MM.1S (cell line): ENCODE measurements around the gene DEXI.

Experiments
- DNase-seq: peaks from one replicate; pipeline ENCODE4 v3.0.0-alpha.2; 2015
- H2AFZ ChIP-seq: fragments of 300-600 bp; sonication (generic); 2 replicates; pipeline ENCODE4 v1.6.0; 2016; ENCODE audit warnings: antibody characterized with exemption, low read length
- H3F3A ChIP-seq: fragments of 300-600 bp; sonication (generic); 2 replicates; pipeline ENCODE4 v1.6.1; 2016; ENCODE audit warnings: mild to moderate bottlenecking, antibody characterized with exemption, low read length, moderate library complexity, mixed read lengths; ENCODE audit not compliant: insufficient read depth
- H3K27ac ChIP-seq: fragments of 300-600 bp; sonication (generic); 2 replicates; pipeline ENCODE4 v1.5.1; 2016; ENCODE audit warnings: mild to moderate bottlenecking, low read length
- H3K27me3 ChIP-seq: fragments of 300-600 bp; sonication (generic); replicated peaks from 2 replicates; pipeline ENCODE4 v1.6.0; 2016; ENCODE audit warnings: low read length; ENCODE audit not compliant: insufficient read depth
- H3K36me3 ChIP-seq: fragments of 300-600 bp; sonication (generic); replicated peaks from 2 replicates; pipeline ENCODE4 v1.6.1; 2016; ENCODE audit warnings: mild to moderate bottlenecking, low read length, mixed read lengths; ENCODE audit not compliant: insufficient read depth
- H3K4me1 ChIP-seq: fragments of 300-600 bp; sonication (generic); 2 replicates; pipeline ENCODE4 v1.6.1; 2016; ENCODE audit warnings: low read length, mixed read lengths
- H3K4me2 ChIP-seq: fragments of 300-600 bp; sonication (generic); 2 replicates; pipeline ENCODE4 v1.6.0; 2016; ENCODE audit warnings: low read depth, low read length
- H3K4me3 ChIP-seq: fragments of 300-600 bp; sonication (generic); 2 replicates; pipeline ENCODE4 v1.5.1; 2016; ENCODE audit warnings: low read length, mixed read lengths
- H3K79me2 ChIP-seq: fragments of 300-600 bp; sonication (generic); 2 replicates; pipeline ENCODE4 v1.6.1; 2016; ENCODE audit warnings: mixed run types, low read length, mixed read lengths
- H3K9ac ChIP-seq: fragments of 300-600 bp; sonication (generic); 2 replicates; pipeline ENCODE4 v1.6.1; 2016; ENCODE audit warnings: low read length, mixed read lengths
- H3K9me2 ChIP-seq: fragments of 300-600 bp; sonication (generic); replicated peaks from 2 replicates; pipeline ENCODE4 v1.6.1; 2016; ENCODE audit warnings: mild to moderate bottlenecking, low read length, mixed read lengths; ENCODE audit not compliant: insufficient read depth
- H3K9me3 ChIP-seq: fragments of 300-600 bp; sonication (generic); replicated peaks from 2 replicates; pipeline ENCODE4 v1.6.1; 2016; ENCODE audit warnings: mild to moderate bottlenecking, low read length, mixed read lengths; ENCODE audit not compliant: insufficient read depth
- H4K20me1 ChIP-seq: fragments of 300-600 bp; sonication (generic); 2 replicates; pipeline ENCODE4 v1.6.1; 2016; ENCODE audit warnings: mild to moderate bottlenecking, low read length, moderate library complexity, mixed read lengths; ENCODE audit not compliant: insufficient read depth
- CTCF ChIP-seq: fragments of 300-600 bp; sonication (generic); IDR thresholded peaks from 2 replicates; pipeline ENCODE4 v1.5.1; 2016; ENCODE audit warnings: antibody characterized with exemption, low read length, mixed read lengths
- EZH2 ChIP-seq: fragments of 300-600 bp; sonication (generic); optimal IDR thresholded peaks from 2 replicates; pipeline ENCODE3; 2017; ENCODE audit warnings: low read depth, mild to moderate bottlenecking, antibody characterized with exemption, low read length, mixed read lengths
- EZH2phosphoT487 ChIP-seq: fragments of 300-600 bp; sonication (generic); IDR thresholded peaks from 2 replicates; pipeline ENCODE4 v1.6.1; 2018; ENCODE audit warnings: antibody characterized with exemption, low read length

DEXI gene

DNA sequence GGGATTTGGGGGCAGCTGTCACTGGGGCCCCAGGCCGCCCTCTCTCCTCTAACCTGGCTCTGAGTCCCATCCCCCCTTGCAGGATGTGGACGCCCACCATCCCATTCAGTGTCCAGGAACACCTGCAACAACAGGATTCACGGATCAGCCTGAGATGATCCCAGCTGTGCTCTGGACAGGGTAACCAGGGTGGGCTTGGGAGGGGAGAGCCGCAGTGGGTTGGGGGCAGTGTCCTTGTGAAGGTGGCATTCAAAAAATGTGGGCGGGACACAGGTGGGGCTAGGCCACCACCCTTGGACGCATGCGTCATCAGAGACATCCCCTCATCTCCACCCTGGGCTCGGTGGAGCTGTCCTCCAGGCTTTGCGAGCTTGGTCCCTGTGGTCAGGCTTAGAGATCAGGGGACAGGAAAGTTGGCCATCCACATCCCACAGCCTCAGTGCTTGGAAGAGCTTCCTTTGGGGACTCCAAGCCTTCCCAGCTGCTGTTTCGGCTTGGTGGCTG is 19.1 kb downstream of the DEXI start:
- no peak overlapping the region for H3K9ac ChIP-seq
- H3K4me3 ChIP-seq = no peak overlapping the region
- H3K4me1 ChIP-seq = no peaks in the 10 kb centered on the region
- DNase-seq = no peak
- no peaks in the 10 kb centered on the region for H3K27me3 ChIP-seq
- H4K20me1 ChIP-seq = no peaks in the 10 kb centered on the region
- H3K27ac ChIP-seq = no peak overlapping the region
- H3K9me2 ChIP-seq = no peaks in the 10 kb centered on the region
- TF ChIP-seq EZH2phosphoT487 = no peak
- no peak for TF ChIP-seq EZH2
- no peak for TF ChIP-seq CTCF
- H2AFZ ChIP-seq = no peak overlapping the region
- no peak overlapping the region for H3K4me2 ChIP-seq
- H3F3A ChIP-seq = no peaks in the 10 kb centered on the region
- no peaks in the 10 kb centered on the region for H3K36me3 ChIP-seq
- no peaks in the 10 kb centered on the region for H3K79me2 ChIP-seq
- H3K9me3 ChIP-seq = no peaks in the 10 kb centered on the region

DNA sequence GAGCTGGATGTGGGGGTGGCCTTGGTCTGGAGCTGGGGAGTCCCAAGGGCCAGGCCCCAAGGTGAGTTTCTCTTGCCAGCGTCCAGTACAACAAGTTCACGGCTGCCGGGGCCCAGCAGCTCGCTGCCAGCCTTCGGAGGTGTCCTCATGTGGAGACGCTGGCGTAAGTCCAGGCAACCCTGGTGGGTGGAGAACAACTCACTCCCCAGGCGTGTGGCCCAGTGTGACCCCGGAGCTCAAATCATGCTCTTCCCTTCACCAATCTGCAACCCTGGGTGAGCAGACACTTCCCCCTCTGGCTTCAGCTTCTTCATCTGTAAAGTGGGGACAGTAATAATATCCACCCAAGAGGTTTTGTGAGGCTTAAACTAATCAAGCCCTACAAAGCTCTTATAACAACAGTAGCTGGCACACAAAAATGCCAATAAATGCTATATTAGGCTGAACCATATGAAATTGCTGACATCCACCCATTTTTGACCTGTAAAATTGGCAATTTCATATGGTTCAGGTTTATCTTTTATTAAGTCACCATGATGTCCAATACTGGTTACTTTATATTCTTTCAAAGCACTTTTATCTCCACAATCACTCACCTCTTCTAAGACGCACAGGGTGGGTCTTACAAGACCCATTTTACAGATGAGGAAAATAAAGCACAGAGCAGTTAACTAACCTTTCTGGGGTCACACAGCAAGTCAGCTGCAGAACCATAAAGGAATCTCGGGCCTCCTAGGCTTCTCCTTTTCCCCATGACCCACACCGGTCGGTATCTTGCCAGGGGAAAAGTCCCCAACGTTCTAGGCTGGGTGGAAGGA is 19.7 kb downstream of the DEXI start:
- Histone ChIP-seq H3K4me3 (no peak overlapping the region), H4K20me1 (no peaks in the 10 kb centered on the region), H3K27me3 (no peaks in the 10 kb centered on the region), H3K9me3 (no peaks in the 10 kb centered on the region), H3F3A (peaks cover 3% of the 10 kb centered on the region), H3K4me2 (no peak overlapping the region), H3K27ac (no peak overlapping the region), H3K4me1 (no peaks in the 10 kb centered on the region), H3K36me3 (no peaks in the 10 kb centered on the region), H2AFZ (no peak overlapping the region), H3K79me2 (no peaks in the 10 kb centered on the region), H3K9me2 (no peaks in the 10 kb centered on the region), H3K9ac (no peak overlapping the region)
- DNase-seq = no peak
- TF ChIP-seq CTCF = no peak
- TF ChIP-seq EZH2 = no peak
- TF ChIP-seq EZH2phosphoT487 = no peak

DNA sequence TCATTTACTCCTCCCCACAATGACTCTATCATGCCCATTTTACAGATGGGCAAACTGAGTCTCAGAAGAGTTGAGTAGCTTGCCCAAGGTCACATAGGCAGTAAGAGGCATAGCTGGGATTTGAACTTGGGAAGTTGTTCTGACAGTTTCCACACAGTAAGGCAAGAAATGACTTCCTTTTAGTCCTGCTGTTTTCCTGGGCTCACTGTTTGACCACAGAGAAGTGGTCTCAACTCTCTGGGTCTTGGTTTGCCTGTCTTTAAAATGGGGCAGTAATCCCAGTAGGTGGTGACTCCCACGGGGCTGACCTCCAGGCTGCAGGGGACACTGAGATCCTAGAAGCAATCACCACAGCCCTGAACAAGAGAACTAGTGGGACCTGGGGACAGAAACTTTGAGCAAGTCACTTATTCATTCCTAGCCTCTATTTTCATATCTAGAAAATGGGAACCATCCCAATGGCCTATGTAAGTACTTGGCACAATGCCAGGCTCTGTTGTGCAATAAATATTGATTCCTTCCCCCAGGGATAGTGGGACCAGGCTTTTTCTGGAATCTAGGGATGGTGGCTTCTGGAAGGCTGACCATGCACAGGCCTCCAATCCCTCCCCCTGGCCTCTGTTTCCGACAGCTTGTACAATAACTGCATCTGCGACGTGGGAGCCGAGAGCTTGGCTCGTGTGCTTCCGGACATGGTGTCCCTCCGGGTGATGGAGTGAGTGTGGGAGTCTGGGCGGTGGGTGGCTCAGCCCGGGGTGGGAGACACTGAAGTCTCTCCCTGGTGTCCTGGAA is 20.5 kb downstream of the DEXI start:
- H3K27ac ChIP-seq = no peak overlapping the region
- no peaks in the 10 kb centered on the region for H4K20me1 ChIP-seq
- H3K36me3 ChIP-seq = no peaks in the 10 kb centered on the region; the same call in 1 of the 2 replicates
- DNase-seq = no peak
- no peak overlapping the region for H3K4me3 ChIP-seq
- H3K9ac ChIP-seq = no peak overlapping the region
- no peaks in the 10 kb centered on the region for H3K27me3 ChIP-seq
- peaks cover 3% of the 10 kb centered on the region for H3F3A ChIP-seq
- H3K4me1 ChIP-seq = no peaks in the 10 kb centered on the region
- no peaks in the 10 kb centered on the region for H3K79me2 ChIP-seq
- no peak overlapping the region for H3K4me2 ChIP-seq
- H2AFZ ChIP-seq = no peak overlapping the region
- TF ChIP-seq EZH2 (no peak), EZH2phosphoT487 (no peak), CTCF (no peak)
- H3K9me3 ChIP-seq = no peaks in the 10 kb centered on the region
- no peaks in the 10 kb centered on the region for H3K9me2 ChIP-seq
